Measurements from ENCODE around the gene CSKMT. TPM values are rescaled to one million over a fixed set of nuclear protein-coding genes. Genes with fewer than 3 reads are reported as not detected.

The CSKMT gene
- total and polyA plus RNA-seq, 10 of the 15 experiments (the other 5 are each of a cell fraction or from before 2014, with no cell fraction given): 7.0 to 213 (median 21.6) TPM

DNA sequence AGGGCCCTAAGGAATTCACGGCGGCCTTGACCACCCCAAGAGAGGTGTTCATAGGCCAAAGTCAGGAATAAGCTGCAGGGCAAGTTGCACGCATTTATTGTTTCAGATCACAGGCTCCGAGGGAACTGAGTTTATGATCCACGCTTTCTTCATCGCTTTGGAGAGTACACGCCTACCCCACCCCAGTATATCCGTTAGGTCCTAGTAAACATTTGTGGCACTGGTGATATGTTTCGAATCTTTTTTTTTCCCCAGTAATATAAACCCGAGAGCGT, 19.5 kb upstream of the CSKMT start (continued):
- TF ChIP-seq, protein P1, sequence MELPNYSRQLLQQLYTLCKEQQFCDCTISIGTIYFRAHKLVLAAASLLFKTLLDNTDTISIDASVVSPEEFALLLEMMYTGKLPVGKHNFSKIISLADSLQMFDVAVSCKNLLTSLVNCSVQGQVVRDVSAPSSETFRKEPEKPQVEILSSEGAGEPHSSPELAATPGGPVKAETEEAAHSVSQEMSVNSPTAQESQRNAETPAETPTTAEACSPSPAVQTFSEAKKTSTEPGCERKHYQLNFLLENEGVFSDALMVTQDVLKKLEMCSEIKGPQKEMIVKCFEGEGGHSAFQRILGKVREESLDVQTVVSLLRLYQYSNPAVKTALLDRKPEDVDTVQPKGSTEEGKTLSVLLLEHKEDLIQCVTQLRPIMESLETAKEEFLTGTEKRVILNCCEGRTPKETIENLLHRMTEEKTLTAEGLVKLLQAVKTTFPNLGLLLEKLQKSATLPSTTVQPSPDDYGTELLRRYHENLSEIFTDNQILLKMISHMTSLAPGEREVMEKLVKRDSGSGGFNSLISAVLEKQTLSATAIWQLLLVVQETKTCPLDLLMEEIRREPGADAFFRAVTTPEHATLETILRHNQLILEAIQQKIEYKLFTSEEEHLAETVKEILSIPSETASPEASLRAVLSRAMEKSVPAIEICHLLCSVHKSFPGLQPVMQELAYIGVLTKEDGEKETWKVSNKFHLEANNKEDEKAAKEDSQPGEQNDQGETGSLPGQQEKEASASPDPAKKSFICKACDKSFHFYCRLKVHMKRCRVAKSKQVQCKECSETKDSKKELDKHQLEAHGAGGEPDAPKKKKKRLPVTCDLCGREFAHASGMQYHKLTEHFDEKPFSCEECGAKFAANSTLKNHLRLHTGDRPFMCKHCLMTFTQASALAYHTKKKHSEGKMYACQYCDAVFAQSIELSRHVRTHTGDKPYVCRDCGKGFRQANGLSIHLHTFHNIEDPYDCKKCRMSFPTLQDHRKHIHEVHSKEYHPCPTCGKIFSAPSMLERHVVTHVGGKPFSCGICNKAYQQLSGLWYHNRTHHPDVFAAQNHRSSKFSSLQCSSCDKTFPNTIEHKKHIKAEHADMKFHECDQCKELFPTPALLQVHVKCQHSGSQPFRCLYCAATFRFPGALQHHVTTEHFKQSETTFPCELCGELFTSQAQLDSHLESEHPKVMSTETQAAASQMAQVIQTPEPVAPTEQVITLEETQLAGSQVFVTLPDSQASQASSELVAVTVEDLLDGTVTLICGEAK (IDR thresholded peaks at IDR 0.05; ENCODE audit: borderline replicate concordance): no peak
- no peak for TF ChIP-seq SMC3 (IDR thresholded peaks at IDR 0.05; ENCODE audit: borderline replicate concordance, low read length)
- TF ChIP-seq, protein P2, sequence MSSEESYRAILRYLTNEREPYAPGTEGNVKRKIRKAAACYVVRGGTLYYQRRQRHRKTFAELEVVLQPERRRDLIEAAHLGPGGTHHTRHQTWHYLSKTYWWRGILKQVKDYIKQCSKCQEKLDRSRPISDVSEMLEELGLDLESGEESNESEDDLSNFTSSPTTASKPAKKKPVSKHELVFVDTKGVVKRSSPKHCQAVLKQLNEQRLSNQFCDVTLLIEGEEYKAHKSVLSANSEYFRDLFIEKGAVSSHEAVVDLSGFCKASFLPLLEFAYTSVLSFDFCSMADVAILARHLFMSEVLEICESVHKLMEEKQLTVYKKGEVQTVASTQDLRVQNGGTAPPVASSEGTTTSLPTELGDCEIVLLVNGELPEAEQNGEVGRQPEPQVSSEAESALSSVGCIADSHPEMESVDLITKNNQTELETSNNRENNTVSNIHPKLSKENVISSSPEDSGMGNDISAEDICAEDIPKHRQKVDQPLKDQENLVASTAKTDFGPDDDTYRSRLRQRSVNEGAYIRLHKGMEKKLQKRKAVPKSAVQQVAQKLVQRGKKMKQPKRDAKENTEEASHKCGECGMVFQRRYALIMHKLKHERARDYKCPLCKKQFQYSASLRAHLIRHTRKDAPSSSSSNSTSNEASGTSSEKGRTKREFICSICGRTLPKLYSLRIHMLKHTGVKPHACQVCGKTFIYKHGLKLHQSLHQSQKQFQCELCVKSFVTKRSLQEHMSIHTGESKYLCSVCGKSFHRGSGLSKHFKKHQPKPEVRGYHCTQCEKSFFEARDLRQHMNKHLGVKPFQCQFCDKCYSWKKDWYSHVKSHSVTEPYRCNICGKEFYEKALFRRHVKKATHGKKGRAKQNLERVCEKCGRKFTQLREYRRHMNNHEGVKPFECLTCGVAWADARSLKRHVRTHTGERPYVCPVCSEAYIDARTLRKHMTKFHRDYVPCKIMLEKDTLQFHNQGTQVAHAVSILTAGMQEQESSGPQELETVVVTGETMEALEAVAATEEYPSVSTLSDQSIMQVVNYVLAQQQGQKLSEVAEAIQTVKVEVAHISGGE (CRISPR knock-in tag; IDR thresholded peaks at IDR 0.05): no peak
- TF ChIP-seq, protein P3, sequence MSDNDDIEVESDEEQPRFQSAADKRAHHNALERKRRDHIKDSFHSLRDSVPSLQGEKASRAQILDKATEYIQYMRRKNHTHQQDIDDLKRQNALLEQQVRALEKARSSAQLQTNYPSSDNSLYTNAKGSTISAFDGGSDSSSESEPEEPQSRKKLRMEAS (IDR thresholded peaks at IDR 0.05; ENCODE audit: low read depth, low read length): no peak
- TF ChIP-seq, protein P4, sequence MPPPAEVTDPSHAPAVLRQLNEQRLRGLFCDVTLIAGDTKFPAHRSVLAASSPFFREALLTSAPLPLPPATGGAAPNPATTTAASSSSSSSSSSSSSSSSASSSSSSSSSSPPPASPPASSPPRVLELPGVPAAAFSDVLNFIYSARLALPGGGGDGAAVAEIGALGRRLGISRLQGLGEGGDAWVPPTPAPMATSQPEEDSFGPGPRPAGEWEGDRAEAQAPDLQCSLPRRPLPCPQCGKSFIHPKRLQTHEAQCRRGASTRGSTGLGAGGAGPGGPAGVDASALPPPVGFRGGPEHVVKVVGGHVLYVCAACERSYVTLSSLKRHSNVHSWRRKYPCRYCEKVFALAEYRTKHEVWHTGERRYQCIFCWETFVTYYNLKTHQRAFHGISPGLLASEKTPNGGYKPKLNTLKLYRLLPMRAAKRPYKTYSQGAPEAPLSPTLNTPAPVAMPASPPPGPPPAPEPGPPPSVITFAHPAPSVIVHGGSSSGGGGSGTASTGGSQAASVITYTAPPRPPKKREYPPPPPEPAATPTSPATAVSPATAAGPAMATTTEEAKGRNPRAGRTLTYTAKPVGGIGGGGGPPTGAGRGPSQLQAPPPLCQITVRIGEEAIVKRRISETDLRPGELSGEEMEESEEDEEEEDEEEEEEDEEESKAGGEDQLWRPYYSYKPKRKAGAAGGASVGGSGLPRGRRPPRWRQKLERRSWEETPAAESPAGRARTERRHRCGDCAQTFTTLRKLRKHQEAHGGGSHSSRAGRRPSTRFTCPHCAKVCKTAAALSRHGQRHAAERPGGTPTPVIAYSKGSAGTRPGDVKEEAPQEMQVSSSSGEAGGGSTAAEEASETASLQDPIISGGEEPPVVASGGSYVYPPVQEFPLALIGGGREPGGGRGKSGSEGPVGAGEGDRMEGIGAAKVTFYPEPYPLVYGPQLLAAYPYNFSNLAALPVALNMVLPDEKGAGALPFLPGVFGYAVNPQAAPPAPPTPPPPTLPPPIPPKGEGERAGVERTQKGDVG (CRISPR knock-in tag; IDR thresholded peaks at IDR 0.05): no peak
